GM18951 (cell line): ENCODE measurements around the gene SERINC2.
A peak's percentile ranks its signal among the peaks of the same experiment; 100 is the strongest.

Experiments
- POLR2A ChIP-seq: IDR thresholded peaks from 4 replicates; pipeline ENCODE4 v1.6.1; 2011; ENCODE audit warnings: mild to moderate bottlenecking; ENCODE audit not compliant: insufficient read length, insufficient read depth; ENCODE audit errors: extremely low read depth
- in situ Hi-C: fragments of 300-500 bp; cut with MboI; formaldehyde crosslinking; loops from one replicate; pipeline ENCODE4 v1.12.0; 2022; ENCODE audit warnings: low sequenced_read_pairs, mixed read lengths, inconsistent platforms; ENCODE audit not compliant: unreplicated experiment

Gene SERINC2

DNA sequence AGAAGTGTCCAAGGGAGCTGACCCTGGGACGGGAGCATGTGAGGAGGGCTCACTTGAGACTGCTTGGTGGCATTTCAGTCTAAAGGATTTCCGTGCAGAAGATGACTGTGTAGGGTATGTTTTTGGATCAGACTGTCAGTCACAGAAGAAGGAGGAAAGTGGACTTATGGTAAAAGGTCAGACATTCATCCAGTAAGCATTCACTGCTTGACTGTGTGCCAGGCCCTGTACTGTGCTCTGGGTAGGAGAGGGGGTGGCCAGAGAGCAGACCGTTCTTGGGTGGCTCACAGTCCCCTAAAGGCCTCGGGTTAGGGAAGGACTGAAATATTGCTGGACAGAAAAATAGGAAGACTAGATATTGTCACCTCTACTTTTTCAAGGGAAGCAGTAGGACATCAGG lies 2.1 kb upstream of the SERINC2 start:
- in situ Hi-C loops = no loop called here
- TF ChIP-seq POLR2A = no peak

DNA sequence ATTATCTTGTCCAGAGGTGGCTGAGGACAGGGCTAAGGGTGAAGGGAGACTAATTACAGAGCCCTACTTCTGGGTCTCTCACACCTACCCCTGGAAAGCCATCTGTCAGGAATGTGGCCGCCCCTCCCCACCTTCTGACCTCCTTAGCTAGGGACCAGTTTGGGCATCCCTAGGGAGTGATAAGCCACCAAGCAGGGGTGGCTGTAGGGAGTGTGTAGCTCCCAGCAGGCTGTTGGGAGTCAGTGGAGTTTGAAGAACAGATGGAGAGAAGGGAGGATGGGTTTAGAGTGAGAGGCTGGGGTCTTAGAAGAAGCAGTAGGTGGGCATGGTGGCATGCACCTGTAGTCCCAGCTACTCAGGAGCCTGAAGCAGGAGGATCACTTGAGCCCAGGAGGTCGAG lies 808 bp upstream of the SERINC2 start:
- no peak for TF ChIP-seq POLR2A
- in situ Hi-C loops = no loop called here

DNA sequence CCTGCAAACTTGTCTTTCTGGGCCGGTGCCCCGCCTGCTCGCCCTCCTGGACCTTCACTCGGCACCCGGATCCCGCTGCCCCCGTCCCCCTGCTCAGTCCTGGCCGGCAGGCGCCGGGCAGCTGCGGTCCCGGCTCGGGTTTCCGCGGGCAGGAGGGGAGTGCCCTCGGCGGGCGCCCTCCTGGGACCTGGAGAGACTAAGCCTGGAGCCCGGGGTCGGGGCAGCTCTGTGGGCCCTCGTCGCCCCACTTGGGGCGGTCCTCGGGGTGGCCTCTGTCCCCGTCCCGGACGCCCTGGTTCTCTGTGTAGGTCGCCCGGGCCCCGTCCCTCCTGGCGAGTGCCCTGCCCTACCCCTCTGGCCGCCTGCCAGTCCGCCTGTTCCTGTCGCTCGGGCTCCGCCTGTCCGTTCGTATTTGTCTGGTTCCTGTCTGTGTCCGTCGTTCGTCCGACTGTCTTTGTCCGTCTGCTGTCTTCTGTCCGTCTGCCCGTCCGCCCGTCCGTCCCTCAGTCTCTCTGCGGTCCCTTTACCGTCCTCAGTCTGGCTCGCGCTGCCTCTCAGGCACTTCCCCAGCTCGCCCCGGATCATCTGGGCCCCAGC lies 490 bp downstream of the SERINC2 start:
- in situ Hi-C loops = no loop called here
- TF ChIP-seq POLR2A = no peak

DNA sequence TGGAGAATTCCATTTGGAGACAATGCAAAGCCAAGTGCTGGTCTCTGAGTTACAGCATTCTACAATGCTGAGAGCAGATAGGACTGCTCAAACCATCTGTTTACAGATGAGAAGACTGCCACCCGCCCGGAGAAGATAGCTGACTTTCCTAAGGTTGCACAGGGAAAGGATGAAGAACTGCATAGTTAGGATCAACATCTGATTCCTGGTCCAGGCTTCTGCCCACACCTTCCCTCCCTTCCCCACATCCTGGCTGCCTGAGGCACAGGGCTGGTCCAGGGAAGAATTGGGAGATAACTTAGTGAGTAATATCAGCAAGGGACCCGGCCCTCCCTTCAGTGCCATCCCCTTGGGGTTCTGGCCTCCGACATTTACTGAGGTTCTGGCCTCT lies 2.0 kb downstream of the SERINC2 start:
- in situ Hi-C loops = no loop called here
- TF ChIP-seq POLR2A = no peak

DNA sequence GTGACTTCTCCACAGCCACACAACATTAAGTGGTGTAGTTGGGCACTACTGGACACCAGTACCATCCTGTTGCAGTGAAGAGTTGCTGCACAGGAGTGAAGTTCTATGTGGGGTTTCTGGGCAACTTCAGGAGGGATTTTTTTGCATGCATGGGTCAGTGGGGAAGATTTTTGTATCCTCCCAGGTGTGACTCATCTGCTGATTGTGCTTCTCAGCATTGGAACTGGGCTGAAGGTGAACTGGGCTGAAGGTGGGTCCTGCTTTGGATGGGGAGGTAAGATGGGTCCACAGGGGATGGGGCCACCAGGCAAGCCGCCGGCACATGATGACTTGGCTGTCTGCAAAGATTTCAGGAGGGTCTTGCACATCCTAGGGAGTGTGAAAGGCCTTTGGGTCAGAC lies 2.6 kb downstream of the SERINC2 start:
- no peak for TF ChIP-seq POLR2A
- in situ Hi-C loops = no loop called here

DNA sequence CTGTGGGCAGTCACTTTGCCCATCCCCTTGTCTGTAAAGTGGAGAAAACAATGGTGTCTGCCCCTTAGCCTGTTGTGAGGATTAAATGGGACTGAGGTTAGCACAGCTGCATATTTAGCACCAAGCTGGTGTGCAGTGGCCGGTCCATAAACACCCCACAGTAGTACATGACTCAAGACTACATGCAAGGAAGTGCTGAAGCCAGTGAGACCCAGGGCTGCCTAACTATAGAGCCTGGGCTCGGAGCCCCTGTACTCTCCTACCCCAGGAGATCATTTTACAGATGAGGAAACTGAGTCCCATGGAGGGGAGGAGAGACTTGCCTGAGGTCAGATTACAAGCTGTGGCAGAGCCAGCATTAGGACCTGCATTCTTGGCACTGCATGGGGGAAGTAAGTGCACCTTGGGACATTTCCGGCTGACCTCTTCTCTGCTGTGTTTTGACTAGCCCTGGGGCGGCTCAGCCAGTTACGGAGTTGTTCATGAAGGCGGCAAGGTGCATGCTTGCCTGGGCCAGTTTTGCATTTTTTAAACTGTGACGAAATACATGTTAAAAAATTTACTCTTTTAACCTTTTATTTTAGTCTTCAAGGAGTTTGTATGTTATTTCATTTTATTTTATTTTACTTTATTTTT lies 3.2 kb downstream of the SERINC2 start:
- in situ Hi-C loops = no loop called here
- TF ChIP-seq POLR2A = no peak

DNA sequence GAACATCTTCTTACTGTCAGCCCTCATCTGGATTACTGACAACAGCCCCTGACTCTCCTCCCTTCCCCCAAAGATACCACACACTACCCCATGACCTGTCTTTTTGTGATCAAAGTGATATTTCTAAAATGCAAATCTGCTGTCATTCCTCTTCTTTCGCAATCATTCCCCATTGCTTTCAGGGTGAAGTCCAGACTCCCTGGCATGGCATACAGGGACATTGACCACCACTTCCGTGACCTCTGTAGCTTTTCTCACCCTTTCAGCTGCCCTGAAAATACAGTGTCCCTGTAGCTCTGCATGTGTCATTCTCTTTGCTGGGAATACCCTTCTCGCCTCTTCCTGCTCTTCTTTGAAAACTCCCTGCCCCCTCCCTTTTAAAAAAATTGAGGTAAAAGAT lies 4.1 kb downstream of the SERINC2 start:
- no peak for TF ChIP-seq POLR2A

DNA sequence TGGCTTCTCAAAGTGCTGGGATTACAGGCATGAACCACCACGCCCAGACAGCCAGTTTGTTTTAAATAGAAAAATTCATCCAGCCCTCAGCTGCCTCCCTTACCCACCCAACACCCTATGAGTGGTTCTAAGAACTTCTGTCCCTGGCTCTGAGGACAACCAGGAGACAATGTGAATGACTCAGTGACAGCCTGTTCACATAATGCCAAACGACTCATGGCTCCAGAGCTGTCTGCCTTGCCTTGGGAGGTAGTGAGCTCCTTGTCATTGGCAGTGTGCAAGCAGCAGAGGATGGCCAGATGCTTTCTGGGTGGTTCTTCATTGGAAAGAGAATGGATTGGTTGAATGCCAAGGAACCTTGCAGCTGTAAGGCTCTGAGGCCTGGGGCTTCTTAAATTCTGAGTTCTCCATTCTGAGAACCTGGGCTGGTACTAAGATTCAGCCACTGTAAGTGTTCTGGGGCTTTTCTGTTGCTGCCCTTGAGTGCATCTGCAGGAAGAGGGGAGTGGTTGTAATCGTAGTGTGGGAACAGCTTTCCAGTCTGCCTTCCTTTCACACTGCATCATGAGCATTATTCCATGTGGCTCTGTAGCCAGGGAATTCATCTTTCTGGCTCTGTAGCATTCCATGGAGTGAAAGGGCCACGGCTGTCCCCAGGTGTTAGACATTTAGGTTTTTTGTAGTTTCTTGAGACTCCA lies 5.8 kb downstream of the SERINC2 start:
- no peak for TF ChIP-seq POLR2A
- in situ Hi-C loops = no loop called here

More for the DNA sequence above, 4.1 kb downstream of the SERINC2 start:
- in situ Hi-C loops = no loop called here

DNA sequence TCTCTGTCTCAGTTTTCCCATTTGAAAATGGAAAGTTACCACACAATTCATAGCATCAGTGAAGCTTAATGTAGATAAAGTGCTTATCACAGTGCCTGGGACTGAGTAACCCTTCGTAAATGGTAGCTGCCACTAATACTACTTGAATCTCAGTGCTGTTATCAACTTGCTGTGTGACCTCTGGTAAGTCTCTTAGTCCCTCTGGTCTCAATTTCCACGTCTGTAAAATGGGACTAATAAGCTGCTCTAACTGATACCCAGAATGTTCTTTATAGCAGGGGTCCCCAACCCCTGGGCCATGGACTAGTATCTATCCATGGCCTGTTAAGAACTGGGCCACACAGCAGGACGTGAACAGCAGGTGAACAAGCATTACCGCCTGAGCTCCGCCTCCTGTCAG lies 7.7 kb downstream of the SERINC2 start:
- TF ChIP-seq POLR2A = no peak
- in situ Hi-C loops = loop anchor here (10.0 kb wide), 1 partner anchor 124 kb away; no protein-coding TSS in a partner anchor

DNA sequence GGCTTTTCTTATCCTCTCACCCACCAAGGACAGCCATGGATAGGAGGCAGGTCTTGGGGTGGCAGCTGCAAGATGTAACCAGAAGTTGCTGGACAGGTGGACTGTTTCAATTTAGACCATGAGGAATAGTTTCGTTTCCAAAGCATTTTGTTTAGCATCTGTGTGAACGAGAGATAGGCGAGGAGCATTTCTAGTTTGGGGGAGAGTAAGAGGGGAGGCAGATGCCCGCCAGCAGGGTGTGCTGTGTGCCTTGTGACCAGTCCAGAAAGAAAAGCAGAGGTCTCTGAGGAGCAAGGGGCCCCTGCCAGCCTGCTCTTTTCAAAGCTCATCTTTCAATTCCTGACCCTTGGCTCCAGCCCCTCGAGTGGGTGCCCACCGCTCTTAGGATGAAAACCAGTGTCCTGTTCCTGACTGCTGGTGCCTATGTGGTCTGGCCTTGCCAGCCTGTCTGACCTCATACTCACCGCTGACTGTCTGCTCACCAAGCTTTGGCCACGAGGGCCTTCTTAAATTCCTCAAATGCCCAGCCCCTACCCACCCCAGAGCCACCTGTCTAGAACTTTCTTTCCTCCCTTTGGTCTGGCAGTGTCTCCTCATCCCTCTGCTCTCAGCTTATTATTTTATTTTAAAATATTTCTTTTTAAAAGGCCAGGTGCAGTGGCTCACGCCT lies 8.5 kb downstream of the SERINC2 start:
- no peak for TF ChIP-seq POLR2A
- in situ Hi-C loops = loop anchor here (10.0 kb wide), 1 partner anchor 123 kb away; no protein-coding TSS in a partner anchor

DNA sequence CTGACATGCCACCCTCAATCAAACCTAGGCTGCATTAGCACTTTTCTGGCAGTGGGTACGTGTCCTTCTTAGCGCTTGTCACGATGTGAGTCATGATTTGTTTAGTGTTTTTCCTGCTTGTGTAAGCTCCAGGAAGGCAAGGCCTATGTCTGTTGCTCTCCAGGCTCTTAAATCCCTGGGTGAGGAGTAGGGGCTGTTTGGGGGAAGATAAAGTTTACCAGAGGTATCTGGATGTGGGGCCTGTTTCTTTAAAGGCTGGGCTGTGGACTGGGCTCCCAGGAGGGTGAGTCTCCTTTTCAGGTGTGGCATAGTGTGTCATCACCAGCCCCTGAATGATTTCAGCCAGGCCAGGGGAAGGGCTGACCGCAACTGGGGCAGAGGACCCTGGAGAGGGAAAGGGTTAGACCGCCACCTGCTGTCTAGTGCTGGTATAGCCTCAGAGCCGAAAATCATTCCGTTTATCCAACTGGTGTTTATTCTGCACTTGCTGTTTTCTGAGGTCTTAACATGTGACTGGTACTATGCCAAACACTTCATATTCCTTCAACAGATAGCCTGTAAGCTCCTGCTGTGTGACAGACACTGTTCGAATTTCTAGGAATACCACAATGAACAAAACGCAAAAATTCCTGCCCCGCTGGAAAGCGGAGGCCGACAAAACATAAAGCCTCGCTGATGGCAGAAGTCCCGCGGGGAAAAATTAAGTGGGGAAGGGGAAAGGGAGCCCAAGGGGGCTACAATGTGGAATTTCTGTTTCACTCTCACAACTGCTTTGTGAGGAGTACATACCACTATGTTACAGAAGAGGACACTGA lies 9.7 kb downstream of the SERINC2 start:
- no peak for TF ChIP-seq POLR2A
- in situ Hi-C loops = loop anchor here (10.0 kb wide), 1 partner anchor 122 kb away; no protein-coding TSS in a partner anchor

DNA sequence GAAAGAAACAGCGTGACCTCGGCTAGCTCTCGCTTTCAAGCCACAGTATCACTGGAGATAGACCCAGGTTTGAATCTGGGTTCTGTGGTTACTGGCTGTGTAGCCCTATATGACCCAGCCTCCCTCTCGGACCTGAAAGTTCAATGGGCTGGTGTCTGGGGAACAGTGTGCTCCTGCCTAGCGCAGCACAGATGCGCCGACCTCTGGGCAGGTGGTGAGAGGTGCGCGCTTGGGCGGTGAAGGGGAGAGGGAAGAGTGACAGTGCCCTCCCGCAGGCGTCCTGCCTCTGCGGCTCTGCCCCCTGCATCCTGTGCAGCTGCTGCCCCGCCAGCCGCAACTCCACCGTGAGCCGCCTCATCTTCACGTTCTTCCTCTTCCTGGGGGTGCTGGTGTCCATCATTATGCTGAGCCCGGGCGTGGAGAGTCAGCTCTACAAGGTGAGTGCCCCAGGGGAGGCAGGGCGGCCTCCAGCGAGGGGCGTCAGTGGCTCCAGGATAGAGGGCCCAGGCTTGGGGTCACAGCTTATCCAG lies 10.5 kb downstream of the SERINC2 start:
- TF ChIP-seq POLR2A = peak; percentile 54
- in situ Hi-C loops = loop anchor here (10.0 kb wide), 1 partner anchor 121 kb away; no protein-coding TSS in a partner anchor
